RWPE2 (cell line): ENCODE data around the gene WDHD1.

ENCODE experiments used
- ATAC-seq: fragments of 200-7000 bp; cut with Tn5 transposase; 3 replicates; pipeline ENCODE4 v1.9.1; 2021; ENCODE audit warnings: low read depth
- DNase-seq: peaks from one replicate; pipeline ENCODE4 v3.0.0-alpha.2; 2020; ENCODE audit warnings: low spot score
- H3K27ac ChIP-seq: fragments of 450-650 bp; 2 replicates; pipeline ENCODE4 v1.5.1; 2017; ENCODE audit warnings: mild to moderate bottlenecking; ENCODE audit not compliant: poor library complexity, severe bottlenecking
- H3K27me3 ChIP-seq: fragments of 250-450 bp; sonication (Bioruptor Pico); 2 replicates; pipeline ENCODE4 v1.5.1; 2021; ENCODE audit warnings: mild to moderate bottlenecking, moderate library complexity; ENCODE audit not compliant: insufficient read depth, poor library complexity, severe bottlenecking
- H3K36me3 ChIP-seq: fragments of 250-450 bp; sonication (Bioruptor Pico); 2 replicates; pipeline ENCODE4 v1.5.1; 2020; ENCODE audit warnings: low read depth, mild to moderate bottlenecking, moderate library complexity
- H3K4me1 ChIP-seq: fragments of 250-450 bp; sonication (Bioruptor Pico); 2 replicates; pipeline ENCODE4 v1.5.1; 2021; ENCODE audit warnings: mild to moderate bottlenecking, moderate library complexity; ENCODE audit not compliant: insufficient read depth, poor library complexity, severe bottlenecking
- H3K4me3 ChIP-seq: fragments of 250-450 bp; sonication (Bioruptor Pico); 2 replicates; pipeline ENCODE4 v1.5.1; 2021; ENCODE audit warnings: mild to moderate bottlenecking, moderate library complexity; ENCODE audit not compliant: severe bottlenecking
- H3K9me3 ChIP-seq: fragments of 250-450 bp; sonication (Bioruptor Pico); 2 replicates; pipeline ENCODE4 v1.5.1; 2021; ENCODE audit warnings: mild to moderate bottlenecking, moderate library complexity; ENCODE audit not compliant: severe bottlenecking
- CTCF ChIP-seq: fragments of 450-650 bp; IDR thresholded peaks from one replicate; pipeline ENCODE4 v1.5.1; 2017; ENCODE audit warnings: mild to moderate bottlenecking, moderate library complexity; ENCODE audit not compliant: poor library complexity, severe bottlenecking

WDHD1 gene

GRCh38 chr14:54889919-54890318 is 137.0 kb downstream of the WDHD1 start:
- Histone ChIP-seq H3K9me3 (no peaks in the 10 kb centered on the region), H3K36me3 (no peaks in the 10 kb centered on the region), H3K27ac (no peak overlapping the region), H3K27me3 (no peaks in the 10 kb centered on the region), H3K4me1 (peaks cover 12% of the 10 kb centered on the region), H3K4me3 (no peak overlapping the region)
- ATAC-seq (peak; percentile 40; the same call in 1 of the 3 replicates), DNase-seq (no peak)
- TF ChIP-seq CTCF: no peak
